WTC11 (cell line): ENCODE measurements around the gene SYNGAP1. TPM values are rescaled to one million over a fixed set of nuclear protein-coding genes. Genes with fewer than 3 reads are reported as not detected.
A peak's percentile ranks its signal among the peaks of the same experiment; 100 is the strongest.

Experiments
- ATAC-seq: fragments of 200-7000 bp; cut with Tn5 transposase; 2 replicates; pipeline ENCODE4 v1.10.0; 2021; ENCODE audit warnings: mild to moderate bottlenecking, moderate library complexity
- CTCF ChIA-PET: fragments of 300-600 bp; sonication (Branson Sonifier 250); formaldehyde crosslinking; loops from one replicate; lab custom pipeline; 2021; ENCODE audit warnings: antibody characterized with exemption; lab: Charles Lee
- POLR2A ChIA-PET: fragments of 350-600 bp; sonication (Branson Sonifier 250); formaldehyde crosslinking; loops from one replicate; lab custom pipeline; 2021; ENCODE audit warnings: antibody characterized with exemption; lab: Charles Lee
- DNase-seq: peaks from one replicate; pipeline ENCODE4 v3.0.0; 2021; ENCODE audit warnings: low spot score
- H3K27ac Mint-ChIP-seq: 2 replicates; pipeline ENCODE4 v1.8.0; 2021; ENCODE audit warnings: mixed read lengths
- H3K27me3 Mint-ChIP-seq: 2 replicates; pipeline ENCODE4 v1.8.0; 2021; ENCODE audit warnings: low read depth, mild to moderate bottlenecking, moderate library complexity, mixed read lengths
- H3K36me3 Mint-ChIP-seq: 2 replicates; pipeline ENCODE4 v1.8.0; 2021; ENCODE audit warnings: mixed read lengths
- H3K4me1 Mint-ChIP-seq: 2 replicates; pipeline ENCODE4 v1.8.0; 2022; ENCODE audit warnings: mixed read lengths
- H3K4me3 Mint-ChIP-seq: 2 replicates; pipeline ENCODE4 v1.8.0; 2021; ENCODE audit warnings: mild to moderate bottlenecking, moderate library complexity, mixed read lengths
- H3K9me3 Mint-ChIP-seq: 2 replicates; pipeline ENCODE4 v1.8.0; 2021; ENCODE audit warnings: mixed read lengths
- FOXP1 ChIP-seq: sonication (generic); formaldehyde crosslinking; IDR thresholded peaks from 2 replicates; pipeline ENCODE4 v1.8.0; 2022; ENCODE audit warnings: missing genetic modification reagents, mild to moderate bottlenecking, moderate library complexity, borderline replicate concordance
- RELA ChIP-seq: sonication (generic); formaldehyde crosslinking; IDR thresholded peaks from 2 replicates; pipeline ENCODE4 v1.8.1; 2022; ENCODE audit warnings: missing genetic modification reagents, mild to moderate bottlenecking, borderline replicate concordance
- SMAD4 ChIP-seq: sonication (generic); formaldehyde crosslinking; IDR thresholded peaks from 2 replicates; pipeline ENCODE4 v1.8.0; 2022; ENCODE audit warnings: mild to moderate bottlenecking, missing genetic modification reagents
- SP1 ChIP-seq: sonication (generic); formaldehyde crosslinking; conservative IDR thresholded peaks from 2 replicates; pipeline ENCODE4 v1.8.1; 2022; ENCODE audit warnings: missing genetic modification reagents
- TCF7 ChIP-seq: sonication (generic); formaldehyde crosslinking; IDR thresholded peaks from 2 replicates; pipeline ENCODE4 v1.8.0; 2022; ENCODE audit warnings: mild to moderate bottlenecking, low read depth, missing genetic modification reagents, moderate library complexity
- TP53 ChIP-seq: sonication (generic); formaldehyde crosslinking; IDR thresholded peaks from 2 replicates; pipeline ENCODE4 v1.8.1; 2023; ENCODE audit warnings: mild to moderate bottlenecking, missing genetic modification reagents
- ZNF121 ChIP-seq: sonication (generic); formaldehyde crosslinking; IDR thresholded peaks from 2 replicates; pipeline ENCODE4 v1.8.0; 2023; ENCODE audit warnings: missing genetic modification reagents
- ZNF138 ChIP-seq: sonication (generic); formaldehyde crosslinking; conservative IDR thresholded peaks from 2 replicates; pipeline ENCODE4 v1.8.1; 2022; ENCODE audit warnings: mild to moderate bottlenecking, moderate library complexity, missing genetic modification reagents
- ZNF232 ChIP-seq: sonication (generic); formaldehyde crosslinking; IDR thresholded peaks from 2 replicates; pipeline ENCODE4 v1.8.0; 2022; ENCODE audit warnings: mild to moderate bottlenecking, missing genetic modification reagents
- ZNF396 ChIP-seq: fragments of 250-450 bp; sonication (Bioruptor Pico); IDR thresholded peaks from 2 replicates; pipeline ENCODE4 v1.8.0; 2021; ENCODE audit warnings: mild to moderate bottlenecking, moderate library complexity, borderline replicate concordance
- ZNF416 ChIP-seq: fragments of 250-450 bp; sonication (Bioruptor Pico); IDR thresholded peaks from 2 replicates; pipeline ENCODE4 v1.9.0; 2021; ENCODE audit warnings: mild to moderate bottlenecking, inconsistent platforms
- total RNA-seq: library from RNA; stranded (reverse); gene quantifications from 3 replicates; pipeline ENCODE4 v1.2.3, GENCODE V29; 2021
- TF ChIP-seq, protein P1 (sequence below): sonication (generic); formaldehyde crosslinking; IDR thresholded peaks from 2 replicates; pipeline ENCODE4 v1.8.1; 2023; ENCODE audit warnings: mild to moderate bottlenecking, missing genetic modification reagents, moderate library complexity
- TF ChIP-seq, protein P2 (sequence below): fragments of 250-450 bp; sonication (Bioruptor Pico); IDR thresholded peaks from 2 replicates; pipeline ENCODE4 v1.9.0; 2021; ENCODE audit warnings: moderate library complexity, mild to moderate bottlenecking, inconsistent platforms, borderline replicate concordance
- TF ChIP-seq, protein P3 (sequence below): sonication (generic); formaldehyde crosslinking; IDR thresholded peaks from 2 replicates; pipeline ENCODE4 v1.8.0; 2023; ENCODE audit warnings: mild to moderate bottlenecking, missing genetic modification reagents
- TF ChIP-seq, protein P4 (sequence below): fragments of 250-450 bp; sonication (Bioruptor Pico); IDR thresholded peaks from 2 replicates; pipeline ENCODE4 v1.9.0; 2021; ENCODE audit warnings: mild to moderate bottlenecking

The SYNGAP1 gene
- total RNA-seq, 1 experiment from 2014 or later: 139 TPM

DNA sequence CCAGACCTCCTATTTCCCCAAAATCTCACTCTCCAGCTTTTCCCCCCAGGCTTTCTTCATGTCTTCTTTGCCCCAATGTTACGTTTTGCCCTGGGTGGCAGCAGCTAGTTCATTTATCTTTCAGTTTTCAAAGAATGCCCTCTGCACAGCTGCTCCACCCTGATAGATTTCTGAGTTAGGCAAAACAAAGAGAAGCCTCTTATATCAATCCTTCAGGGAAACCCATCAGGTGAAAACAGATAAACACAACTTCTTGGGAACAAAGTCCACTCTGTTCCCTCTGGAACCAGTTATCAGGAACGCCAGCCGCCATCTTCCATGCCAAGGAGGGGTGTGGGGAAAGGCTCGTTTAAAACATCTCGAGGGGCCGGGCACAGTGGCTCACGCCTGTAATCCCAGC lies 68.5 kb downstream of the SYNGAP1 start:
- Mint-ChIP-seq H3K9me3 (peaks cover 4% of the 10 kb centered on the region), H3K27me3 (peaks cover 15% of the 10 kb centered on the region), H3K27ac (no peak overlapping the region), H3K36me3 (0 out of 2 replicates have a peak, but pooled peaks cover 4% of the 10 kb centered on the region), H3K4me1 (peaks cover 6% of the 10 kb centered on the region), H3K4me3 (no peak overlapping the region)
- CTCF ChIA-PET: no interaction called here
- POLR2A ChIA-PET: no interaction called here
- ATAC-seq (no peak), DNase-seq (no peak)
- TF ChIP-seq SP1 (CRISPR knock-in tag): no peak
- TF ChIP-seq, protein P1, sequence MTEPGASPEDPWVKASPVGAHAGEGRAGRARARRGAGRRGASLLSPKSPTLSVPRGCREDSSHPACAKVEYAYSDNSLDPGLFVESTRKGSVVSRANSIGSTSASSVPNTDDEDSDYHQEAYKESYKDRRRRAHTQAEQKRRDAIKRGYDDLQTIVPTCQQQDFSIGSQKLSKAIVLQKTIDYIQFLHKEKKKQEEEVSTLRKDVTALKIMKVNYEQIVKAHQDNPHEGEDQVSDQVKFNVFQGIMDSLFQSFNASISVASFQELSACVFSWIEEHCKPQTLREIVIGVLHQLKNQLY (CRISPR knock-in tag): no peak
- TF ChIP-seq FOXP1 (CRISPR knock-in tag): no peak
- TF ChIP-seq RELA (CRISPR knock-in tag): no peak
- TF ChIP-seq, protein P2, sequence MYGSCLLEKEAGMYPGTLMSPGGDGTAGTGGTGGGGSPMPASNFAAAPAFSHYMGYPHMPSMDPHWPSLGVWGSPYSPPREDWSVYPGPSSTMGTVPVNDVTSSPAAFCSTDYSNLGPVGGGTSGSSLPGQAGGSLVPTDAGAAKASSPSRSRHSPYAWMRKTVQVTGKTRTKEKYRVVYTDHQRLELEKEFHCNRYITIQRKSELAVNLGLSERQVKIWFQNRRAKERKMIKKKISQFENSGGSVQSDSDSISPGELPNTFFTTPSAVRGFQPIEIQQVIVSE (CRISPR knock-in tag): no peak
- TF ChIP-seq ZNF416: no peak
- no peak for TF ChIP-seq TCF7
- TF ChIP-seq, protein P3, sequence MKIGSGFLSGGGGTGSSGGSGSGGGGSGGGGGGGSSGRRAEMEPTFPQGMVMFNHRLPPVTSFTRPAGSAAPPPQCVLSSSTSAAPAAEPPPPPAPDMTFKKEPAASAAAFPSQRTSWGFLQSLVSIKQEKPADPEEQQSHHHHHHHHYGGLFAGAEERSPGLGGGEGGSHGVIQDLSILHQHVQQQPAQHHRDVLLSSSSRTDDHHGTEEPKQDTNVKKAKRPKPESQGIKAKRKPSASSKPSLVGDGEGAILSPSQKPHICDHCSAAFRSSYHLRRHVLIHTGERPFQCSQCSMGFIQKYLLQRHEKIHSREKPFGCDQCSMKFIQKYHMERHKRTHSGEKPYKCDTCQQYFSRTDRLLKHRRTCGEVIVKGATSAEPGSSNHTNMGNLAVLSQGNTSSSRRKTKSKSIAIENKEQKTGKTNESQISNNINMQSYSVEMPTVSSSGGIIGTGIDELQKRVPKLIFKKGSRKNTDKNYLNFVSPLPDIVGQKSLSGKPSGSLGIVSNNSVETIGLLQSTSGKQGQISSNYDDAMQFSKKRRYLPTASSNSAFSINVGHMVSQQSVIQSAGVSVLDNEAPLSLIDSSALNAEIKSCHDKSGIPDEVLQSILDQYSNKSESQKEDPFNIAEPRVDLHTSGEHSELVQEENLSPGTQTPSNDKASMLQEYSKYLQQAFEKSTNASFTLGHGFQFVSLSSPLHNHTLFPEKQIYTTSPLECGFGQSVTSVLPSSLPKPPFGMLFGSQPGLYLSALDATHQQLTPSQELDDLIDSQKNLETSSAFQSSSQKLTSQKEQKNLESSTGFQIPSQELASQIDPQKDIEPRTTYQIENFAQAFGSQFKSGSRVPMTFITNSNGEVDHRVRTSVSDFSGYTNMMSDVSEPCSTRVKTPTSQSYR: no peak
- TF ChIP-seq SMAD4 (CRISPR knock-in tag): no peak

DNA sequence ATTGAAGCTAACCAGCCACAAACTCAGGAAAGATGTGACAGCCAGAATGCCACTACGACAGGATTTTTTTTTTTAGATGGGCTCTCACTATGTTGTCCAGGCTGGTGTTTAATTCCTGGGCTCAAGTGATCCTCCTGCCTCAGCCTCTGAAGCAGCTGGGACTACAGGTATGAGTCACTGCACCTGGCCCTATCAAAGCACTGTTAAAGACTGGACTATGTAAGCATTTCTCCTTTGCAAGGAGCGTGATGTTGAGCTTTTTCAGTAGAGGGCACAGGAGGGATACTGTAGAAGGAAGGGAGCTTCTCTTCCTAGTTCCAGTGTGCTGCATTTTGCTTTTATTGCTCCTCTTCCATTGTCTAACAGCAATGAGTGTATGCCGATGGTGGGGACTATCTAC lies 70.3 kb downstream of the SYNGAP1 start:
- Mint-ChIP-seq H3K36me3 (0 out of 2 replicates have a peak, but pooled peaks cover 4% of the 10 kb centered on the region), H3K27me3 (peaks cover 18% of the 10 kb centered on the region), H3K4me1 (peaks cover 6% of the 10 kb centered on the region), H3K4me3 (no peak overlapping the region)
- ATAC-seq (peak; percentile 68), DNase-seq (no peak)
- POLR2A ChIA-PET: interaction anchor here (0.7 to 1.2 kb wide), 2 partner anchors 64 to 234 kb away, joined by 3 to 4 read pairs; no protein-coding TSS in a partner anchor
- TF ChIP-seq, protein P4, sequence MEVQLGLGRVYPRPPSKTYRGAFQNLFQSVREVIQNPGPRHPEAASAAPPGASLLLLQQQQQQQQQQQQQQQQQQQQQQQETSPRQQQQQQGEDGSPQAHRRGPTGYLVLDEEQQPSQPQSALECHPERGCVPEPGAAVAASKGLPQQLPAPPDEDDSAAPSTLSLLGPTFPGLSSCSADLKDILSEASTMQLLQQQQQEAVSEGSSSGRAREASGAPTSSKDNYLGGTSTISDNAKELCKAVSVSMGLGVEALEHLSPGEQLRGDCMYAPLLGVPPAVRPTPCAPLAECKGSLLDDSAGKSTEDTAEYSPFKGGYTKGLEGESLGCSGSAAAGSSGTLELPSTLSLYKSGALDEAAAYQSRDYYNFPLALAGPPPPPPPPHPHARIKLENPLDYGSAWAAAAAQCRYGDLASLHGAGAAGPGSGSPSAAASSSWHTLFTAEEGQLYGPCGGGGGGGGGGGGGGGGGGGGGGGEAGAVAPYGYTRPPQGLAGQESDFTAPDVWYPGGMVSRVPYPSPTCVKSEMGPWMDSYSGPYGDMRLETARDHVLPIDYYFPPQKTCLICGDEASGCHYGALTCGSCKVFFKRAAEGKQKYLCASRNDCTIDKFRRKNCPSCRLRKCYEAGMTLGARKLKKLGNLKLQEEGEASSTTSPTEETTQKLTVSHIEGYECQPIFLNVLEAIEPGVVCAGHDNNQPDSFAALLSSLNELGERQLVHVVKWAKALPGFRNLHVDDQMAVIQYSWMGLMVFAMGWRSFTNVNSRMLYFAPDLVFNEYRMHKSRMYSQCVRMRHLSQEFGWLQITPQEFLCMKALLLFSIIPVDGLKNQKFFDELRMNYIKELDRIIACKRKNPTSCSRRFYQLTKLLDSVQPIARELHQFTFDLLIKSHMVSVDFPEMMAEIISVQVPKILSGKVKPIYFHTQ (CRISPR knock-in tag): no peak
- 0 out of 2 replicates have a peak, but pooled peaks have one; percentile 39 for TF ChIP-seq ZNF121
- TF ChIP-seq, all 79 proteins: peak for 1
- Mint-ChIP-seq H3K27ac (no peak overlapping the region), H3K9me3 (peaks cover 4% of the 10 kb centered on the region)
- CTCF ChIA-PET: interaction anchor here (0.5 to 2.0 kb wide), 11 partner anchors 19 to 242 kb away, joined by 3 to 15 read pairs (median 3); partner anchors contain the start of genes BAK1 and ZBTB9

DNA sequence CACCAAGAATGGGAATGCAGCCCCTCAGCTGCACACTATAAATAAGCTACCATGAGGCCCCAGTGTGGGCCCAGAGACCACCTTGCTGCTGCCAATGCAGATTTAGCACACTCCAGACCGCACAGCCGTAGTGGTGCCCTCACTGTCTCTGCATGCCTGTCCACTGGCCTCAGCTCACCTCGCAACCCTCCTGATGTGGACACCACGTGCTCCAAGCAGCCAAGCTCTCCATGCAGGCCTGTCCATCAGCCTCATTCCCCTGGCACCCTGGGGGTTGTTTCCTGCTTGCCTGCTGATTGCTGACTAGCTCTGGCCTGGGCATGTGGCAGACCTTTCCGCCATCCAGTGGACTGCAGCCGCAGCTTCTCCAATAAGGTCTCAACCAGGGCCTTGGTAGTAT lies 70.8 kb downstream of the SYNGAP1 start:
- no peak overlapping the region for H3K4me3 Mint-ChIP-seq
- no peak for TF ChIP-seq ZNF232 (CRISPR knock-in tag)
- TF ChIP-seq ZNF138 (CRISPR knock-in tag): no peak
- TF ChIP-seq TP53 (CRISPR knock-in tag): no peak
- TF ChIP-seq ZNF396: no peak
- H3K27me3 Mint-ChIP-seq: peaks cover 18% of the 10 kb centered on the region
- POLR2A ChIA-PET: interaction anchor here (1.2 kb wide), 1 partner anchor 64 kb away, joined by 4 read pairs; no protein-coding TSS in a partner anchor
- DNase-seq: no peak
- ATAC-seq: peak; percentile 26; the same call in 1 of the 2 replicates
- H3K9me3 Mint-ChIP-seq: peaks cover 4% of the 10 kb centered on the region
- peaks cover 6% of the 10 kb centered on the region for H3K4me1 Mint-ChIP-seq
- 0 out of 2 replicates have a peak, but pooled peaks cover 4% of the 10 kb centered on the region for H3K36me3 Mint-ChIP-seq
- H3K27ac Mint-ChIP-seq: no peak overlapping the region
- CTCF ChIA-PET: interaction anchor here (0.5 to 2.0 kb wide), 11 partner anchors 18 to 243 kb away, joined by 3 to 15 read pairs (median 3); partner anchors contain the start of genes BAK1 and ZBTB9
